HG03354 (cell line): ENCODE results near the gene SPATA31A5.
"Not testable (repeated sequence)": the region's sequence is repeated elsewhere in the genome, so short reads cannot be mapped to it uniquely, and the experiment has no call there.

Experiments used
- ATAC-seq: cut with Tn5 transposase; IDR thresholded peaks from one replicate; pipeline ENCODE4 v1.9.1; 2021; ENCODE audit warnings: mild to moderate bottlenecking; ENCODE audit not compliant: unreplicated experiment, poor library complexity, severe bottlenecking

Gene SPATA31A5

GRCh38 chr9:60914107-60914506 is at the start of gene SPATA31A5:
Gene SPATA31A5, plus strand, starts transcription at chr9:60914407. Its CDS starts 29 bp downstream, at chr9:60914436.
- ATAC-seq: not testable (repeated sequence)

DNA sequence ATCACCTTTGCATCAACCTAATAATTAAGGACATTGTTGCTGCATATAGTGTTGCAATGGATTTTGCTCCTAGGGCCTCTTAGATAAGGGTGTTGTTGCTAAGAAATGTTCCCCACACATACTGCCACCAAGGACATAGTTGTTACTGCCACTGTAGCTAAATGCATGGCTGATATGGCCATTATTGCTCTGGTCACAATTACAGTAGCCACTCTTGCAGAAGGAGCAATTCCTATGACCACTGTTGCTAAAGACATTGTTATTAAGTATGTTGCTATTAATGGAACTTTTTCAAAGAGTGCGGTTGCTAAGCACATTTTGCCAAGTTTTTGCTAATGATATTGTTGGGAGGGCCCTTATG is 48.8 kb downstream of the SPATA31A5 start:
- ATAC-seq: not testable (repeated sequence)

DNA sequence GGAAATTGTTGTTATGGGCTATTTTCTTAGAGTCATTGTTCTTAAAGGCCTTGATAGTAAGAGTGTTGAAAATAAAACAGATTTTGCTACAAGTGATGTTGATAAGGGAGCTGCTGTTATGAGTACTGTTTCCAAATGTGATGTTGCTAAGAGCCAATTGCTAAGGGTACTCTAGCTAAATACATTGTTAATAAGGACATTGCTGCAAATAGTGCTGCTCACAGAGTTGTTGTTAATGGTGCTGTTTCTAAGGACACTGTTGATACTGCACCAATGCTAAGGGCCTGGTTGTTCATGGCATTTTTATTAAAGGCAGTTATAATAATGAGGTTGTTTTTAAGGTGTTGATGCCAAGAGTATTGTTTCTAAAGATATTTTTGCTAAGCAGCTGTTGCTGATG is 52.2 kb downstream of the SPATA31A5 start:
- ATAC-seq: not testable (repeated sequence)
